ENCODE measurements around the gene NOP9.

Gene NOP9

GRCh38 chr14:24299255-24300191 lies at the start of gene NOP9, which contains the start of gene DHRS1:
Gene NOP9, plus strand, starts transcription at chr14:24299850. Its CDS starts 105 bp downstream, at chr14:24299955.
Gene DHRS1, minus strand, starts transcription at chr14:24299780. Its CDS starts 674 bp downstream, at chr14:24299106.
- no peak for FAIRE-seq
- peak; percentile 46 for DNase-seq (ENCODE audit: low spot score)

GRCh38 chr14:24250354-24250753 lies 49.3 kb upstream of the NOP9 start:
- DNase-seq (ENCODE audit: low spot score) (no peak), FAIRE-seq (no peak)

- DNase-seq (ENCODE audit: low spot score) (peak; percentile 69), FAIRE-seq (no peak)
These were observed 47.8 kb upstream of the NOP9 start for GRCh38 chr14:24251880-24252288.

GRCh38 chr14:24252289-24253124 lies 47.1 kb upstream of the NOP9 start:
- FAIRE-seq, result no peak
- no peak for DNase-seq (ENCODE audit: low spot score)

- no peak for FAIRE-seq
- DNase-seq (ENCODE audit: low spot score), result no peak
These were observed 45.7 kb upstream of the NOP9 start for GRCh38 chr14:24253936-24254335.

GRCh38 chr14:24254630-24255392 lies 44.8 kb upstream of the NOP9 start:
- FAIRE-seq (no peak), DNase-seq (ENCODE audit: low spot score) (no peak)

GRCh38 chr14:24255438-24255837 lies 44.2 kb upstream of the NOP9 start:
- DNase-seq (ENCODE audit: low spot score) (no peak), FAIRE-seq (no peak)

- FAIRE-seq (no peak), DNase-seq (ENCODE audit: low spot score) (no peak)
These were observed 43.5 kb upstream of the NOP9 start for GRCh38 chr14:24255931-24256711.

- DNase-seq (ENCODE audit: low spot score) (no peak), FAIRE-seq (no peak)
These were observed 42.7 kb upstream of the NOP9 start for GRCh38 chr14:24256960-24257359.

- DNase-seq (ENCODE audit: low spot score), result no peak
- no peak for FAIRE-seq
These were observed 41.5 kb upstream of the NOP9 start for GRCh38 chr14:24258119-24258518.

- no peak for DNase-seq (ENCODE audit: low spot score)
- FAIRE-seq, result no peak
These were observed 40.9 kb upstream of the NOP9 start for GRCh38 chr14:24258548-24259265.

GRCh38 chr14:24259282-24260025 lies 40.2 kb upstream of the NOP9 start:
- FAIRE-seq (no peak), DNase-seq (ENCODE audit: low spot score) (no peak)

- FAIRE-seq (no peak), DNase-seq (ENCODE audit: low spot score) (no peak)
These were observed 39.4 kb upstream of the NOP9 start for GRCh38 chr14:24260026-24260779.

GRCh38 chr14:24260780-24261157 lies 38.9 kb upstream of the NOP9 start:
- no peak for DNase-seq (ENCODE audit: low spot score)
- no peak for FAIRE-seq

- FAIRE-seq (no peak), DNase-seq (ENCODE audit: low spot score) (no peak)
These were observed 38.2 kb upstream of the NOP9 start for GRCh38 chr14:24261256-24261968.

GRCh38 chr14:24261969-24262327 lies 37.7 kb upstream of the NOP9 start:
- DNase-seq (ENCODE audit: low spot score) (no peak), FAIRE-seq (no peak)

GRCh38 chr14:24262821-24263733 lies 36.6 kb upstream of the NOP9 start, which contains the start of gene TGM1:
Gene TGM1, minus strand, starts transcription at chr14:24263177. Its CDS starts 825 bp downstream, at chr14:24262352.
- DNase-seq (ENCODE audit: low spot score), result no peak
- FAIRE-seq, result no peak
